ENCODE data around the gene IL1F10.

Gene IL1F10

DNA sequence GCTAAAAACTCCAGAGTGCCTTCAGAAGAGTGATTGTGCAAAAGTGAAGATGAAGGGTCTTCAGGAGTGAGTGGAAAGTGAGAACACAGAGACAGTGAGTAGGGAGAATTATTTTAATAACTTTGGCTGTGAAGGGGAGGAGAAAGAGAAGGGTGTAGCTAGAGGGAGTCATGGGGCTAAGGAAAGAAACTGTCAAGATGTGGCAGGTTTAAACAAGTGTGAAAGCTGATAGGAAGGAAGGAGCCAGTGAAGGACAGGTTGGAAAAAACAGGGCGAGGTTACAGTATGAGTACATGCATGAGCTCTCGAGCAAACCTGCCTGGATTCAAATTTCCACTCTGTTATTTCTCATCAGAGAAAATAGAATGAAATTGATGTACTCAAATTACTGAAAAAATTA, 17.8 kb downstream of the IL1F10 start:
- no peaks in the 10 kb centered on the region for H4K20me1 ChIP-seq (ENCODE audit: control insufficient read depth, insufficient read depth, low read depth, low read length)
- TF ChIP-seq EZH2phosphoT487 (IDR thresholded peaks at IDR 0.05; ENCODE audit: borderline replicate concordance, low read length) = no peak
- TF ChIP-seq, protein P1, sequence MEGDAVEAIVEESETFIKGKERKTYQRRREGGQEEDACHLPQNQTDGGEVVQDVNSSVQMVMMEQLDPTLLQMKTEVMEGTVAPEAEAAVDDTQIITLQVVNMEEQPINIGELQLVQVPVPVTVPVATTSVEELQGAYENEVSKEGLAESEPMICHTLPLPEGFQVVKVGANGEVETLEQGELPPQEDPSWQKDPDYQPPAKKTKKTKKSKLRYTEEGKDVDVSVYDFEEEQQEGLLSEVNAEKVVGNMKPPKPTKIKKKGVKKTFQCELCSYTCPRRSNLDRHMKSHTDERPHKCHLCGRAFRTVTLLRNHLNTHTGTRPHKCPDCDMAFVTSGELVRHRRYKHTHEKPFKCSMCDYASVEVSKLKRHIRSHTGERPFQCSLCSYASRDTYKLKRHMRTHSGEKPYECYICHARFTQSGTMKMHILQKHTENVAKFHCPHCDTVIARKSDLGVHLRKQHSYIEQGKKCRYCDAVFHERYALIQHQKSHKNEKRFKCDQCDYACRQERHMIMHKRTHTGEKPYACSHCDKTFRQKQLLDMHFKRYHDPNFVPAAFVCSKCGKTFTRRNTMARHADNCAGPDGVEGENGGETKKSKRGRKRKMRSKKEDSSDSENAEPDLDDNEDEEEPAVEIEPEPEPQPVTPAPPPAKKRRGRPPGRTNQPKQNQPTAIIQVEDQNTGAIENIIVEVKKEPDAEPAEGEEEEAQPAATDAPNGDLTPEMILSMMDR (IDR thresholded peaks at IDR 0.05; ENCODE audit: low read depth, low read length, poor library complexity, severe bottlenecking) = no peak
- no peak overlapping the region for H3K4me2 ChIP-seq (ENCODE audit: low read length)
- H3K27me3 ChIP-seq (ENCODE audit: control insufficient read depth, low read length) = peaks cover 31% of the 10 kb centered on the region
- no peaks in the 10 kb centered on the region for H3F3A ChIP-seq (ENCODE audit: control insufficient read depth, insufficient read depth)
- H3K4me3 ChIP-seq (ENCODE audit: low read length) = no peak overlapping the region
- H3K27ac ChIP-seq (ENCODE audit: low read depth, low read length) = no peak overlapping the region
- no peaks in the 10 kb centered on the region for H3K9me2 ChIP-seq (replicated peaks; ENCODE audit: control insufficient read depth, low read length)
- no peaks in the 10 kb centered on the region for H3K79me2 ChIP-seq (ENCODE audit: control insufficient read depth, low read length)
- H3K4me1 ChIP-seq (ENCODE audit: control insufficient read depth, low read length) = 0 out of 2 replicates have a peak, but pooled peaks cover 2% of the 10 kb centered on the region
- no peaks in the 10 kb centered on the region for H3K9me3 ChIP-seq (ENCODE audit: control insufficient read depth, insufficient read depth, low read length)
- no peaks in the 10 kb centered on the region for H3K36me3 ChIP-seq (ENCODE audit: control insufficient read depth, low read length)

DNA sequence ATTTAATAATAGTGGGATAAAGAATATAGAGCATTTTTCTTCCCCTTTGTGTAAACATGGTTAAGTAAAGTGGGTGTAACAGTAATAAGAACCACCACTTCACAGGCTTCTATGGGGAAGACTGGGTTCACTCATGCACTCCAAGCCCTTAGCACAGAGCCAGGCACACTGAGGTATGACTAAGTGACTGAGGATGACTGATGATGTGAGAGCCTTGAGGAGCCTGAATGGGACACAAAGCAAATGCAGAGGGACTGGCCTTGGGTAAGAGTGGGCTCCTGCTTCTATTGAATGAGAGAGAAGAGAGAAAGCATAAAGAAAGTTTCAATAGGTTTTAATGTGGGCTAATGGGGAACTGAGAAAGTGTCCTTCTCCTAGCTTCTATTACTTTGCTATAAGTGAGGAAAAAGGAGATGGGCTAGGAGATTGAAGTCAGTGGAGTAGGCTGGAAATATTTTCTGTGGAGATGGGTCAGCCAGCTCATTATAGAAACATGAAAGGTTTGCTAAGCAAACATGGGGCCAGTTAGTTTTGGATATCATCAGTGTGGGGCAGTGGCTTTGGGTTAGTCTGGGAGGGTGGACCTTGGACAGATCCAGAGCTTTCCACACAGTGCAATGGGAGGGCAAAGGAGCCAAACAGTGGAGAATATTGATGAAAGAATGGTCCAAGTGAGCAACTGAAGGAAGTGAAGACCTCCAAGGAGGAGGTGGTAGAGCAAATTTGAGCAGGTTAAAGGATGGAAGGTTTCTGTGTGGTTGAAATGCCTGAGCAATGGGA, 20.6 kb downstream of the IL1F10 start:
- no peaks in the 10 kb centered on the region for H3K36me3 ChIP-seq (ENCODE audit: control insufficient read depth, low read length)
- H3K4me3 ChIP-seq (ENCODE audit: low read length) = no peak overlapping the region
- H4K20me1 ChIP-seq (ENCODE audit: control insufficient read depth, insufficient read depth, low read depth, low read length) = no peaks in the 10 kb centered on the region
- no peaks in the 10 kb centered on the region for H3K9me3 ChIP-seq (ENCODE audit: control insufficient read depth, insufficient read depth, low read length)
- TF ChIP-seq, protein P1 (IDR thresholded peaks at IDR 0.05; ENCODE audit: low read depth, low read length, poor library complexity, severe bottlenecking) = no peak
- TF ChIP-seq EZH2phosphoT487 (IDR thresholded peaks at IDR 0.05; ENCODE audit: borderline replicate concordance, low read length) = no peak
- H3F3A ChIP-seq (ENCODE audit: control insufficient read depth, insufficient read depth) = no peaks in the 10 kb centered on the region
- no peaks in the 10 kb centered on the region for H3K9me2 ChIP-seq (replicated peaks; ENCODE audit: control insufficient read depth, low read length)
- no peak overlapping the region for H3K4me2 ChIP-seq (ENCODE audit: low read length)
- peaks cover 27% of the 10 kb centered on the region for H3K27me3 ChIP-seq (ENCODE audit: control insufficient read depth, low read length)
- H3K4me1 ChIP-seq (ENCODE audit: control insufficient read depth, low read length) = no peaks in the 10 kb centered on the region
- no peaks in the 10 kb centered on the region for H3K79me2 ChIP-seq (ENCODE audit: control insufficient read depth, low read length)
- no peak overlapping the region for H3K27ac ChIP-seq (ENCODE audit: low read depth, low read length)

DNA sequence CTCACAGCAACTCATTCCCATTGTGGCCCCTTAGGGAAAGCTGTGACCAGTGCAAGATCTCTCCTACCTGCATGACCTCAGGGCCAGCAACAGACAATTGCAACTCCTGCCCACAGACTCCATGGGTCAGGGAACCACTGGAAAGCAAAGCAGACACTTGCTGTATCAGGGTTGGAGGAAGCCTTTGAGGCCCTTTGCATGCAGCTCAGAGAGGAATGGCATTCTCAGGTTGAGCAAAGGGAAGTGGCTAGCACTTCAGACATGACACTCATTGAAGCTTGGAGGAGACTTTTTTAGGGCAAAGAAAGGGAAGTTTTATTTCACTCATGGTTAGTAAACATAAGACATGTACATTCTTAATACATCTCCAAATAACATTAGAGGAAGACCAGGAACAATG, 22.1 kb downstream of the IL1F10 start:
- Histone ChIP-seq H3K36me3 (ENCODE audit: control insufficient read depth, low read length) (no peaks in the 10 kb centered on the region), H4K20me1 (ENCODE audit: control insufficient read depth, insufficient read depth, low read depth, low read length) (no peaks in the 10 kb centered on the region), H3K4me1 (ENCODE audit: control insufficient read depth, low read length) (no peaks in the 10 kb centered on the region), H3K27ac (ENCODE audit: low read depth, low read length) (no peak overlapping the region), H3K79me2 (ENCODE audit: control insufficient read depth, low read length) (no peaks in the 10 kb centered on the region), H3K9me3 (ENCODE audit: control insufficient read depth, insufficient read depth, low read length) (no peaks in the 10 kb centered on the region), H3K27me3 (ENCODE audit: control insufficient read depth, low read length) (peaks cover 26% of the 10 kb centered on the region), H3K4me3 (ENCODE audit: low read length) (no peak overlapping the region), H3K4me2 (ENCODE audit: low read length) (no peak overlapping the region), H3K9me2 (replicated peaks; ENCODE audit: control insufficient read depth, low read length) (no peaks in the 10 kb centered on the region), H3F3A (ENCODE audit: control insufficient read depth, insufficient read depth) (no peaks in the 10 kb centered on the region)
- TF ChIP-seq EZH2phosphoT487 (IDR thresholded peaks at IDR 0.05; ENCODE audit: borderline replicate concordance, low read length) = no peak
- TF ChIP-seq, protein P1 (IDR thresholded peaks at IDR 0.05; ENCODE audit: low read depth, low read length, poor library complexity, severe bottlenecking) = no peak

All from DOHH2 (cell line).